Osteoblast (primary cell): Measurements from ENCODE around the gene NES. TPM values are rescaled to one million over a fixed set of nuclear protein-coding genes. Genes with fewer than 3 reads are reported as not detected.

Experiments
- DNase-seq: peaks from one replicate; pipeline ENCODE4 v3.0.0; 2011; ENCODE audit warnings: low spot score, mixed read lengths; ENCODE audit not compliant: insufficient read length; ENCODE audit errors: missing footprints
- H2AFZ ChIP-seq: 2 replicates; pipeline ENCODE4 v1.6.0; 2011; ENCODE audit warnings: mild to moderate bottlenecking, low read length
- H3K27ac ChIP-seq: 2 replicates; pipeline ENCODE4 v1.5.1; 2011; ENCODE audit warnings: mild to moderate bottlenecking, low read depth, low read length, moderate library complexity
- H3K27me3 ChIP-seq: 2 replicates; pipeline ENCODE4 v1.6.0; 2012; ENCODE audit warnings: mild to moderate bottlenecking, control low read depth, inconsistent platforms, low read length, moderate library complexity; ENCODE audit not compliant: insufficient read depth
- H3K36me3 ChIP-seq: 2 replicates; pipeline ENCODE4 v1.5.1; 2011; ENCODE audit warnings: mild to moderate bottlenecking, low read length, control low read depth, moderate library complexity; ENCODE audit not compliant: insufficient read depth
- H3K4me1 ChIP-seq: 2 replicates; pipeline ENCODE4 v1.5.1; 2011; ENCODE audit warnings: mild to moderate bottlenecking, low read length, control low read depth, moderate library complexity; ENCODE audit not compliant: insufficient read depth
- H3K4me2 ChIP-seq: 2 replicates; pipeline ENCODE4 v1.6.0; 2011; ENCODE audit warnings: mild to moderate bottlenecking, low read length; ENCODE audit not compliant: insufficient read depth
- H3K4me3 ChIP-seq: fragments of 200-600 bp; sonication (generic); 3 replicates; pipeline ENCODE4 v1.5.1; 2012; ENCODE audit warnings: mild to moderate bottlenecking, low read length, inconsistent platforms; ENCODE audit not compliant: insufficient read depth
- H3K79me2 ChIP-seq: 2 replicates; pipeline ENCODE4 v1.6.0; 2012; ENCODE audit warnings: mild to moderate bottlenecking, low read length, control low read depth, inconsistent platforms; ENCODE audit not compliant: insufficient read depth
- H3K9me3 ChIP-seq: 2 replicates; pipeline ENCODE4 v1.5.1; 2011; ENCODE audit warnings: low read depth, low read length, control low read depth
- H4K20me1 ChIP-seq: 2 replicates; pipeline ENCODE4 v1.6.0; 2012; ENCODE audit warnings: mild to moderate bottlenecking, low read length, control low read depth; ENCODE audit not compliant: insufficient read depth
- CTCF ChIP-seq: IDR thresholded peaks from 2 replicates; pipeline ENCODE4 v1.5.1; 2011; ENCODE audit warnings: mild to moderate bottlenecking, low read depth, low read length, moderate library complexity; ENCODE audit errors: extremely low read depth
- total RNA-seq: library from RNA; depleted of rRNA; stranded (reverse); fragments of >200 nt; gene quantifications from 2 replicates; pipeline ENCODE4 v1.2.3, GENCODE V29; 2012

Gene NES
- total RNA-seq, 1 donor = 0.36 TPM

- Histone ChIP-seq H3K4me1 (peaks cover 6% of the 10 kb centered on the region), H4K20me1 (no peaks in the 10 kb centered on the region), H3K79me2 (no peaks in the 10 kb centered on the region), H3K27me3 (no peaks in the 10 kb centered on the region), H3K27ac (no peak overlapping the region), H2AFZ (no peak overlapping the region), H3K4me2 (no peak overlapping the region), H3K4me3 (no peak overlapping the region), H3K36me3 (no peaks in the 10 kb centered on the region), H3K9me3 (no peaks in the 10 kb centered on the region)
- TF ChIP-seq CTCF = no peak
- DNase-seq = peak; percentile 19
Observed at GRCh38 chr1:156669794-156670193, 7.4 kb downstream of the NES start.

GRCh38 chr1:156668801-156669637, 8.2 kb downstream of the NES start:
- Histone ChIP-seq H3K4me2 (no peak overlapping the region), H3K27ac (no peak overlapping the region), H4K20me1 (no peaks in the 10 kb centered on the region), H3K4me1 (peaks cover 14% of the 10 kb centered on the region), H3K36me3 (no peaks in the 10 kb centered on the region), H3K9me3 (no peaks in the 10 kb centered on the region), H3K27me3 (no peaks in the 10 kb centered on the region), H3K4me3 (no peak overlapping the region), H2AFZ (no peak overlapping the region), H3K79me2 (no peaks in the 10 kb centered on the region)
- peak; percentile 47 for DNase-seq
- TF ChIP-seq CTCF = no peak

- Histone ChIP-seq H3K9me3 (no peaks in the 10 kb centered on the region), H3K27ac (no peak overlapping the region), H3K4me2 (no peak overlapping the region), H3K4me3 (no peak overlapping the region), H3K27me3 (no peaks in the 10 kb centered on the region), H3K36me3 (no peaks in the 10 kb centered on the region), H3K4me1 (peaks cover 17% of the 10 kb centered on the region), H2AFZ (no peak overlapping the region), H3K79me2 (no peaks in the 10 kb centered on the region), H4K20me1 (no peaks in the 10 kb centered on the region)
- DNase-seq = peak; percentile 54
- no peak for TF ChIP-seq CTCF
Observed at GRCh38 chr1:156667968-156668709, 9.1 kb downstream of the NES start.

- Histone ChIP-seq H3K4me2 (no peak overlapping the region), H3K36me3 (no peaks in the 10 kb centered on the region), H2AFZ (no peak overlapping the region), H3K79me2 (no peaks in the 10 kb centered on the region), H3K27me3 (no peaks in the 10 kb centered on the region), H3K27ac (no peak overlapping the region), H3K4me1 (peaks cover 22% of the 10 kb centered on the region), H3K4me3 (no peak overlapping the region), H4K20me1 (no peaks in the 10 kb centered on the region), H3K9me3 (no peaks in the 10 kb centered on the region)
- peak; percentile 19 for DNase-seq
- TF ChIP-seq CTCF = no peak
Observed at GRCh38 chr1:156667610-156667967, 9.6 kb downstream of the NES start.
